ENCODE data around the gene KIAA2012. TPM values are rescaled to one million over a fixed set of nuclear protein-coding genes. Genes with fewer than 3 reads are reported as not detected.

The KIAA2012 gene
- total and polyA plus RNA-seq, 3 experiments from 2014 or later, result not detected

- ChIA-PET POLR2A (no interaction called here), CTCF (no interaction called here)
- H3K27ac Mint-ChIP-seq, result no peak overlapping the region
- Histone ChIP-seq H3K27me3 (ENCODE audit: insufficient read depth, low read length, poor library complexity, severe bottlenecking) (no peaks in the 10 kb centered on the region), H3K4me1 (ENCODE audit: insufficient read depth, low read length) (no peaks in the 10 kb centered on the region), H3K36me3 (ENCODE audit: insufficient read depth, low read length) (no peaks in the 10 kb centered on the region), H3K27ac (ENCODE audit: low read depth, low read length) (no peak overlapping the region), H3K9me3 (ENCODE audit: low read length) (no peaks in the 10 kb centered on the region), H3K4me3 (ENCODE audit: low read length) (no peak overlapping the region)
- H3K4me3 Mint-ChIP-seq, result no peak overlapping the region
- peaks cover 15 to 50% of the 10 kb centered on the region in 2 donors for H3K27me3 Mint-ChIP-seq
- H3K36me3 Mint-ChIP-seq, result no peaks in the 10 kb centered on the region
- H3K9me3 Mint-ChIP-seq, result no peaks in the 10 kb centered on the region
- no peak for DNase-seq
- H3K4me1 Mint-ChIP-seq, result no peaks in the 10 kb centered on the region
Measured at GRCh38 chr2:202114795-202115194, 41.7 kb downstream of the KIAA2012 start.

- peaks cover 12 to 44% of the 10 kb centered on the region in 2 donors for H3K27me3 Mint-ChIP-seq
- no peak for DNase-seq
- no peak overlapping the region for H3K4me3 Mint-ChIP-seq
- H3K36me3 Mint-ChIP-seq, result no peaks in the 10 kb centered on the region
- no peaks in the 10 kb centered on the region for H3K4me1 ChIP-seq (ENCODE audit: insufficient read depth, low read length)
- no peaks in the 10 kb centered on the region for H3K9me3 Mint-ChIP-seq
- H3K27me3 ChIP-seq (ENCODE audit: insufficient read depth, low read length, poor library complexity, severe bottlenecking), result no peaks in the 10 kb centered on the region
- no peaks in the 10 kb centered on the region for H3K9me3 ChIP-seq (ENCODE audit: low read length)
- H3K27ac Mint-ChIP-seq, result no peak overlapping the region
- no peak overlapping the region for H3K4me3 ChIP-seq (ENCODE audit: low read length)
- ChIA-PET CTCF (no interaction called here), POLR2A (no interaction called here)
- H3K27ac ChIP-seq (ENCODE audit: low read depth, low read length), result no peak overlapping the region
- no peaks in the 10 kb centered on the region for H3K4me1 Mint-ChIP-seq
- no peaks in the 10 kb centered on the region for H3K36me3 ChIP-seq (ENCODE audit: insufficient read depth, low read length)
Measured at GRCh38 chr2:202115479-202115971, 42.5 kb downstream of the KIAA2012 start.

GRCh38 chr2:202116691-202117090, 43.6 kb downstream of the KIAA2012 start:
- Mint-ChIP-seq H3K4me1 (no peaks in the 10 kb centered on the region), H3K27me3 (peaks cover 12 to 36% of the 10 kb centered on the region in 2 donors), H3K36me3 (no peaks in the 10 kb centered on the region), H3K4me3 (no peak overlapping the region), H3K27ac (no peak overlapping the region), H3K9me3 (no peaks in the 10 kb centered on the region)
- Histone ChIP-seq H3K27me3 (ENCODE audit: insufficient read depth, low read length, poor library complexity, severe bottlenecking) (no peaks in the 10 kb centered on the region), H3K4me3 (ENCODE audit: low read length) (no peak overlapping the region), H3K9me3 (ENCODE audit: low read length) (no peaks in the 10 kb centered on the region), H3K27ac (ENCODE audit: low read depth, low read length) (no peak overlapping the region), H3K4me1 (ENCODE audit: insufficient read depth, low read length) (no peaks in the 10 kb centered on the region), H3K36me3 (ENCODE audit: insufficient read depth, low read length) (no peaks in the 10 kb centered on the region)
- POLR2A ChIA-PET, result no interaction called here
- CTCF ChIA-PET, result no interaction called here
- no peak for DNase-seq

- Mint-ChIP-seq H3K9me3 (no peaks in the 10 kb centered on the region), H3K27me3 (peaks cover 6 to 23% of the 10 kb centered on the region in 2 donors), H3K36me3 (no peaks in the 10 kb centered on the region), H3K27ac (no peak overlapping the region), H3K4me3 (no peak overlapping the region), H3K4me1 (no peaks in the 10 kb centered on the region)
- Histone ChIP-seq H3K4me1 (ENCODE audit: insufficient read depth, low read length) (no peaks in the 10 kb centered on the region), H3K27me3 (ENCODE audit: insufficient read depth, low read length, poor library complexity, severe bottlenecking) (no peaks in the 10 kb centered on the region), H3K36me3 (ENCODE audit: insufficient read depth, low read length) (no peaks in the 10 kb centered on the region), H3K9me3 (ENCODE audit: low read length) (no peaks in the 10 kb centered on the region), H3K4me3 (ENCODE audit: low read length) (no peak overlapping the region), H3K27ac (ENCODE audit: low read depth, low read length) (no peak overlapping the region)
- CTCF ChIA-PET, result no interaction called here
- DNase-seq, result no peak
- POLR2A ChIA-PET, result no interaction called here
Measured at GRCh38 chr2:202118168-202118567, 45.1 kb downstream of the KIAA2012 start.

GRCh38 chr2:202120828-202121227, 47.8 kb downstream of the KIAA2012 start:
- H3K4me3 Mint-ChIP-seq, result no peak overlapping the region

GRCh38 chr2:202121532-202122162, 48.6 kb downstream of the KIAA2012 start:
- Histone ChIP-seq H3K4me3 (ENCODE audit: low read length) (no peak overlapping the region), H3K9me3 (ENCODE audit: low read length) (no peaks in the 10 kb centered on the region), H3K36me3 (ENCODE audit: insufficient read depth, low read length) (no peaks in the 10 kb centered on the region), H3K27me3 (ENCODE audit: insufficient read depth, low read length, poor library complexity, severe bottlenecking) (no peaks in the 10 kb centered on the region), H3K4me1 (ENCODE audit: insufficient read depth, low read length) (no peaks in the 10 kb centered on the region), H3K27ac (ENCODE audit: low read depth, low read length) (no peak overlapping the region)
- POLR2A ChIA-PET, result no interaction called here
- H3K9me3 Mint-ChIP-seq, result no peaks in the 10 kb centered on the region
- no peak overlapping the region for H3K4me3 Mint-ChIP-seq
- no peaks in the 10 kb centered on the region for H3K36me3 Mint-ChIP-seq
- no peak for DNase-seq
- CTCF ChIA-PET, result interaction anchor here (0.9 kb wide), 1 partner anchor 14 kb away, joined by 3 read pairs; no protein-coding TSS in a partner anchor
- H3K4me1 Mint-ChIP-seq, result no peaks in the 10 kb centered on the region
- peak overlapping the region in 1 of 8 donors; percentile 31 for H3K27ac Mint-ChIP-seq
- peaks cover 10 to 13% of the 10 kb centered on the region in 2 donors for H3K27me3 Mint-ChIP-seq

More at GRCh38 chr2:202120828-202121227, 47.8 kb downstream of the KIAA2012 start:
- CTCF ChIA-PET, result interaction anchor here (1.2 kb wide), 1 partner anchor 9 kb away, joined by 3 read pairs; no protein-coding TSS in a partner anchor
- POLR2A ChIA-PET, result no interaction called here
- H3K36me3 Mint-ChIP-seq, result no peaks in the 10 kb centered on the region
- Histone ChIP-seq H3K27ac (ENCODE audit: low read depth, low read length) (no peak overlapping the region), H3K9me3 (ENCODE audit: low read length) (no peaks in the 10 kb centered on the region), H3K27me3 (ENCODE audit: insufficient read depth, low read length, poor library complexity, severe bottlenecking) (no peaks in the 10 kb centered on the region), H3K4me1 (ENCODE audit: insufficient read depth, low read length) (no peaks in the 10 kb centered on the region), H3K36me3 (ENCODE audit: insufficient read depth, low read length) (no peaks in the 10 kb centered on the region), H3K4me3 (ENCODE audit: low read length) (no peak overlapping the region)
- no peaks in the 10 kb centered on the region for H3K9me3 Mint-ChIP-seq
- H3K27ac Mint-ChIP-seq, result no peak overlapping the region
- H3K27me3 Mint-ChIP-seq, result peaks cover 11 to 19% of the 10 kb centered on the region in 2 donors
- DNase-seq, result no peak
- H3K4me1 Mint-ChIP-seq, result no peaks in the 10 kb centered on the region

- Histone ChIP-seq H3K27me3 (ENCODE audit: insufficient read depth, low read length, poor library complexity, severe bottlenecking) (no peaks in the 10 kb centered on the region), H3K4me1 (ENCODE audit: insufficient read depth, low read length) (no peaks in the 10 kb centered on the region), H3K4me3 (ENCODE audit: low read length) (no peak overlapping the region), H3K27ac (ENCODE audit: low read depth, low read length) (no peak overlapping the region), H3K36me3 (ENCODE audit: insufficient read depth, low read length) (no peaks in the 10 kb centered on the region), H3K9me3 (ENCODE audit: low read length) (no peaks in the 10 kb centered on the region)
- Mint-ChIP-seq H3K27me3 (peaks cover 10 to 11% of the 10 kb centered on the region in 2 donors), H3K4me3 (no peak overlapping the region), H3K36me3 (no peaks in the 10 kb centered on the region), H3K9me3 (no peaks in the 10 kb centered on the region), H3K27ac (no peak overlapping the region), H3K4me1 (no peaks in the 10 kb centered on the region)
- no peak for DNase-seq
- ChIA-PET POLR2A (no interaction called here), CTCF (interaction anchor here (0.9 kb wide), 1 partner anchor 14 kb away, joined by 3 read pairs; no protein-coding TSS in a partner anchor)
Measured at GRCh38 chr2:202122163-202122540, 49.1 kb downstream of the KIAA2012 start.

- no peak for DNase-seq
- no peak overlapping the region for H3K27ac Mint-ChIP-seq
- no peaks in the 10 kb centered on the region for H3K4me1 Mint-ChIP-seq
- no peak overlapping the region for H3K4me3 Mint-ChIP-seq
- H3K27me3 Mint-ChIP-seq, result peaks cover 9 to 11% of the 10 kb centered on the region in 2 donors
- no peaks in the 10 kb centered on the region for H3K36me3 ChIP-seq (ENCODE audit: insufficient read depth, low read length)
- no peaks in the 10 kb centered on the region for H3K9me3 Mint-ChIP-seq
- ChIA-PET POLR2A (no interaction called here), CTCF (no interaction called here)
- no peaks in the 10 kb centered on the region for H3K9me3 ChIP-seq (ENCODE audit: low read length)
- no peaks in the 10 kb centered on the region for H3K27me3 ChIP-seq (ENCODE audit: insufficient read depth, low read length, poor library complexity, severe bottlenecking)
- H3K4me3 ChIP-seq (ENCODE audit: low read length), result no peak overlapping the region
- H3K36me3 Mint-ChIP-seq, result no peaks in the 10 kb centered on the region
- H3K4me1 ChIP-seq (ENCODE audit: insufficient read depth, low read length), result no peaks in the 10 kb centered on the region
- no peak overlapping the region for H3K27ac ChIP-seq (ENCODE audit: low read depth, low read length)
Measured at GRCh38 chr2:202122980-202123720, 50.1 kb downstream of the KIAA2012 start.
